NCI-H2107 treated with DMSO at 0.1 percent for 48 hours (cell line): Measurements from ENCODE around the gene GHRL.
A peak's percentile ranks its signal among the peaks of the same experiment; 100 is the strongest.

Experiments used
- DNase-seq: peaks from one replicate; lab custom pipeline; 2025; ENCODE audit not compliant: unreplicated experiment; lab: John Stamatoyannopoulos, UW

GHRL gene

GRCh38 chr3:10328460-10329071 lies 35.8 kb upstream of the GHRL start:
- DNase-seq, result no peak

- DNase-seq, result no peak
These were observed 34.8 kb upstream of the GHRL start for GRCh38 chr3:10327592-10327991.

- DNase-seq, result peak; percentile 7
These were observed 29.6 kb upstream of the GHRL start for GRCh38 chr3:10322352-10322710.

- no peak for DNase-seq
These were observed 29.0 kb upstream of the GHRL start for GRCh38 chr3:10321630-10322351.

- DNase-seq, result no peak
These were observed 27.6 kb upstream of the GHRL start for GRCh38 chr3:10320320-10320677.

- DNase-seq, result no peak
These were observed 27.1 kb upstream of the GHRL start for GRCh38 chr3:10319804-10320203.

- no peak for DNase-seq
These were observed 26.5 kb upstream of the GHRL start for GRCh38 chr3:10319251-10319650.

GRCh38 chr3:10317961-10318350 lies 25.2 kb upstream of the GHRL start:
- DNase-seq, result no peak

- DNase-seq, result no peak
These were observed 24.7 kb upstream of the GHRL start for GRCh38 chr3:10317311-10317960.

GRCh38 chr3:10315771-10316344 lies 23.1 kb upstream of the GHRL start:
- no peak for DNase-seq

- DNase-seq, result no peak
These were observed 22.4 kb upstream of the GHRL start for GRCh38 chr3:10315101-10315500.

GRCh38 chr3:10312861-10313260 lies 20.1 kb upstream of the GHRL start:
- no peak for DNase-seq

GRCh38 chr3:10312391-10312790 lies 19.6 kb upstream of the GHRL start:
- DNase-seq, result no peak

- no peak for DNase-seq
These were observed 19.0 kb upstream of the GHRL start for GRCh38 chr3:10311710-10312109.

GRCh38 chr3:10310578-10310977 lies 17.8 kb upstream of the GHRL start:
- no peak for DNase-seq

- DNase-seq, result no peak
These were observed 17.0 kb upstream of the GHRL start for GRCh38 chr3:10309736-10310135.

GRCh38 chr3:10308678-10309077 lies 15.9 kb upstream of the GHRL start:
- DNase-seq, result no peak

GRCh38 chr3:10306156-10306555 lies 13.4 kb upstream of the GHRL start:
- DNase-seq, result no peak

GRCh38 chr3:10305331-10305902 lies 12.7 kb upstream of the GHRL start:
- no peak for DNase-seq

GRCh38 chr3:10304905-10305304 lies 12.2 kb upstream of the GHRL start:
- no peak for DNase-seq

- no peak for DNase-seq
These were observed 11.0 kb upstream of the GHRL start for GRCh38 chr3:10303785-10304184.

- no peak for DNase-seq
These were observed 10.4 kb upstream of the GHRL start for GRCh38 chr3:10303105-10303504.
